Measurements from ENCODE around the gene CACNA2D4.

Gene CACNA2D4

DNA sequence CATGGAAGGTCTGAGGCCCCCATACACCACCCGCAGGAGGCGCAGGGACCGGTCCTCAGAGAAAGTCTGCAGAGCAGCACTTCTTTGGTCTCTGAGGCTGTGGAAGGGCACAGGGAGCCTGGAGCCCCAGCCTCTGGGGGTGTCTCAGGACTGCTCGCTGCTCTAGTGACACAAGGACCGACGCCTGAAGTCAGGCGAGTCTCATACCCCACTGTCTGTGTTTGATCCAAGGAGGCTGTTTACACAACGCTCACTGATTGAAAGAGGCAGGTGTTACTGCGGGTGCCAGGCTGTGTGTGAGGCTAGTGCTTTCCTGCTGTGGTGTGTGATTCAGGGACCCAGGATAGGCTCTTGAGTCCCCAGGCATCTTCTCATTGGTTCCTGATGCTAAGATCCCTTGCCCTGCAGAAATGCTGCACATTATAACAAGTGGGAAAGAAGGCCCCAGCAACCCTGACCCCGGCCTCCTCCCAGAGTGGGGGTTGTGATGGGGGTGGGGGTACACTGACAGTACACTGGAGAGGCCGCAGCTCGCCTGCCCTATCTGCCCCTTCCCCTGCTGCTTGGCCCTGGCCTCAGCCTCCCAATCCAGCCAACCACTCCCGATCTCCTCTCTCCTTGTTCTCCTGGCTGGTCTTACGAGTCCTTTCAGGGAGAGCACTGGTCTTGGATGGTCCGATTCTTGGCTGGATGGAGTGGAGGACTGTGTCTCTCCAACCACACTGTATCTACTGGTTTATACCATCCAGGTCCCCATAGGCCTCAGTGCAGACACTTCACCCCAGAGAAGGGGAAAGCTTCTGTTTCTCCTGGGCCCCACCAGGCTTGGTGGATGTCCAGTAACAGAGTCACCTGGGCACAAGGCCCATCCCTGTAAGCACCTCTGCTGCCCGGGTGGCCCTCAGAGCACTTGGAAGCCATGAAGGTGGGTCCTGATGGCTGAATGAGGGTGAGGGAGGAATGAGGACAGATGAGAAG is 6.6 kb downstream of the CACNA2D4 start:
- H3K4ac ChIP-seq (ENCODE audit: low read depth in 1 of 2, low read length in 2 of 2) = no peak overlapping the region
- peaks cover 3% of the 10 kb centered on the region for H3K4me1 ChIP-seq (ENCODE audit: control insufficient read depth, insufficient read depth, low read depth, low read length)
- no peak overlapping the region for H3K14ac ChIP-seq (ENCODE audit: low read length in 2 of 2)
- H3K4me3 ChIP-seq (ENCODE audit: insufficient read depth in 1 of 2, low read depth in 1 of 2, low read length in 2 of 2) = no peak overlapping the region
- peaks cover 7% of the 10 kb centered on the region for H3K9me3 ChIP-seq (ENCODE audit: control insufficient read depth, low read length)
- no peak overlapping the region for H3K4me2 ChIP-seq (ENCODE audit: low read length, poor library complexity, severe bottlenecking)
- DNase-seq = no peak
- H4K91ac ChIP-seq (ENCODE audit: low read length) = peak overlapping the region; percentile 6
- no peak overlapping the region for H2BK5ac ChIP-seq (ENCODE audit: low read depth, low read length, poor library complexity, severe bottlenecking)
- no peak overlapping the region for H2BK120ac ChIP-seq (ENCODE audit: low read depth, low read length)
- no peak overlapping the region for H2AK5ac ChIP-seq (ENCODE audit: low read length, severe bottlenecking)
- H2BK15ac ChIP-seq (ENCODE audit: low read depth, poor library complexity, severe bottlenecking) = no peak overlapping the region
- H3K18ac ChIP-seq (ENCODE audit: low read depth in 1 of 2, low read length in 2 of 2) = peak overlapping the region in 1 of 2 experiments; percentile 25
- peaks cover 12 to 53% of the 10 kb centered on the region in 2 experiments for H3K27me3 ChIP-seq (ENCODE audit: control insufficient read depth in 1 of 2, insufficient read depth in 1 of 2, low read length in 2 of 2)
- no peak overlapping the region for H3K9ac ChIP-seq (ENCODE audit: low read length)
- no peak overlapping the region for H2AFZ ChIP-seq (ENCODE audit: low read depth, low read length)
- H3K79me1 ChIP-seq (replicated peaks; ENCODE audit: low read length, poor library complexity, severe bottlenecking) = no peaks in the 10 kb centered on the region
- H4K8ac ChIP-seq (ENCODE audit: low read length) = peak overlapping the region; percentile 69
- 88% methylated on average over 12 of the region's 16 CpGs for WGBS
- no peak overlapping the region for H2BK12ac ChIP-seq (ENCODE audit: low read length in 2 of 2)
- H3K36me3 ChIP-seq (ENCODE audit: control insufficient read depth in 1 of 2, insufficient read depth in 2 of 2, low read depth in 1 of 2, low read length in 2 of 2) = no peaks in the 10 kb centered on the region
- H3K23ac ChIP-seq (ENCODE audit: low read length in 2 of 2) = no peak overlapping the region
- H3K27ac ChIP-seq (ENCODE audit: low read length, poor library complexity, severe bottlenecking) = no peak overlapping the region

DNA sequence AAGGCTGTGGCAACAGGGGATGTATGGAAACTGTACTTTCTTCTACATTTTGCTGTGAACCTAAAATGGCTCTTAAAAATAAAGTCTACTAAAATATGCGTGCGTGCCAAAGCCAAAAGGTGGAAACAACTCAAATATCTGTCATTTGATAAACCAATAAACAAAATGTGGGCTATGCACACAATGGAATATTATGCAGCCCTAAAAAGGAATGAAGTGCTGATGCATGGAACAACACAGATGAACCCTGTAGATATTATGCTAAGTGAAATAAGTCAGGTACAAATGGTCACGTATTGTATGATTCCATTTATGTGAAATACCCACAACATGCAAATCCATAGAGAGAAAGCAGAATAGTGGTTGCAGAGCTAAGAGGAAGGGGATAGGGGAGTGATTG is 8.0 kb downstream of the CACNA2D4 start:
- Histone ChIP-seq H3K4ac (ENCODE audit: low read depth in 1 of 2, low read length in 2 of 2) (no peak overlapping the region), H2BK15ac (ENCODE audit: low read depth, poor library complexity, severe bottlenecking) (no peak overlapping the region), H3K14ac (ENCODE audit: low read length in 2 of 2) (no peak overlapping the region), H3K36me3 (ENCODE audit: control insufficient read depth in 1 of 2, insufficient read depth in 2 of 2, low read depth in 1 of 2, low read length in 2 of 2) (no peaks in the 10 kb centered on the region), H2BK5ac (ENCODE audit: low read depth, low read length, poor library complexity, severe bottlenecking) (no peak overlapping the region), H3K23ac (ENCODE audit: low read length in 2 of 2) (no peak overlapping the region), H3K4me3 (ENCODE audit: insufficient read depth in 1 of 2, low read depth in 1 of 2, low read length in 2 of 2) (no peak overlapping the region), H3K79me1 (replicated peaks; ENCODE audit: low read length, poor library complexity, severe bottlenecking) (no peaks in the 10 kb centered on the region), H3K4me2 (ENCODE audit: low read length, poor library complexity, severe bottlenecking) (no peak overlapping the region), H3K9me3 (ENCODE audit: control insufficient read depth, low read length) (peaks cover 21% of the 10 kb centered on the region), H2AFZ (ENCODE audit: low read depth, low read length) (no peak overlapping the region), H2BK120ac (ENCODE audit: low read depth, low read length) (no peak overlapping the region), H3K9ac (ENCODE audit: low read length) (no peak overlapping the region), H3K27me3 (ENCODE audit: control insufficient read depth in 1 of 2, insufficient read depth in 1 of 2, low read length in 2 of 2) (peaks cover 0 to 44% of the 10 kb centered on the region in 2 experiments), H4K8ac (ENCODE audit: low read length) (no peak overlapping the region), H3K18ac (ENCODE audit: low read depth in 1 of 2, low read length in 2 of 2) (no peak overlapping the region), H4K91ac (ENCODE audit: low read length) (no peak overlapping the region), H2AK5ac (ENCODE audit: low read length, severe bottlenecking) (no peak overlapping the region), H3K4me1 (ENCODE audit: control insufficient read depth, insufficient read depth, low read depth, low read length) (peaks cover 3% of the 10 kb centered on the region), H3K27ac (ENCODE audit: low read length, poor library complexity, severe bottlenecking) (no peak overlapping the region), H2BK12ac (ENCODE audit: low read length in 2 of 2) (no peak overlapping the region)
- WGBS = 71% methylated on average over 1 of the region's 3 CpGs
- DNase-seq = no peak

DNA sequence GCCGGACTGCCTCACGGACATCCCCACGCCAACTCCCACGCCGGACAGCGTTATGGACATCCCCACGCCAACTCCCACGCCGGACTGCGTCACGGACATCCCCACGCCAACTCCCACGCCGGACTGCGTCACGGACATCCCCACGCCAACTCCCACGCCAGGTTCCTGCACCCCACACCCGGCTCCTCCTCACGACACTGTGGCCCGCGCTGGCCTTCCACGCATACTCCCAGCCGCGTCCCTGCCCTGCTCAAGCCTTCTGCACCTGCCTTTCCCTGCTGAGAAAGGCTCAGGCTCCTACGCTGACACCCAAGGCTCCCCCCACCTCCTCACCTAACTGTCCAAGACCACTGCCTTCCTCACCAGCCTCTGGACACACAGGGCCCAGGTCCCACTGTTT is 9.7 kb downstream of the CACNA2D4 start:
- Histone ChIP-seq H3K27ac (ENCODE audit: low read length, poor library complexity, severe bottlenecking) (no peak overlapping the region), H3K23ac (ENCODE audit: low read length in 2 of 2) (no peak overlapping the region), H3K4me3 (ENCODE audit: insufficient read depth in 1 of 2, low read depth in 1 of 2, low read length in 2 of 2) (no peak overlapping the region), H4K91ac (ENCODE audit: low read length) (no peak overlapping the region), H3K4me2 (ENCODE audit: low read length, poor library complexity, severe bottlenecking) (no peak overlapping the region), H2AFZ (ENCODE audit: low read depth, low read length) (no peak overlapping the region), H2BK5ac (ENCODE audit: low read depth, low read length, poor library complexity, severe bottlenecking) (no peak overlapping the region), H2BK12ac (ENCODE audit: low read length in 2 of 2) (no peak overlapping the region), H3K4ac (ENCODE audit: low read depth in 1 of 2, low read length in 2 of 2) (no peak overlapping the region), H2BK15ac (ENCODE audit: low read depth, poor library complexity, severe bottlenecking) (no peak overlapping the region), H3K14ac (ENCODE audit: low read length in 2 of 2) (peak overlapping the region in 1 of 2 experiments; percentile 11), H3K9ac (ENCODE audit: low read length) (no peak overlapping the region), H4K8ac (ENCODE audit: low read length) (no peak overlapping the region), H3K4me1 (ENCODE audit: control insufficient read depth, insufficient read depth, low read depth, low read length) (peaks cover 3% of the 10 kb centered on the region), H3K27me3 (ENCODE audit: control insufficient read depth in 1 of 2, insufficient read depth in 1 of 2, low read length in 2 of 2) (peaks cover 0 to 36% of the 10 kb centered on the region in 2 experiments), H3K18ac (ENCODE audit: low read depth in 1 of 2, low read length in 2 of 2) (no peak overlapping the region), H3K36me3 (ENCODE audit: control insufficient read depth in 1 of 2, insufficient read depth in 2 of 2, low read depth in 1 of 2, low read length in 2 of 2) (no peaks in the 10 kb centered on the region), H2BK120ac (ENCODE audit: low read depth, low read length) (no peak overlapping the region), H3K9me3 (ENCODE audit: control insufficient read depth, low read length) (peaks cover 35% of the 10 kb centered on the region), H3K79me1 (replicated peaks; ENCODE audit: low read length, poor library complexity, severe bottlenecking) (no peaks in the 10 kb centered on the region), H2AK5ac (ENCODE audit: low read length, severe bottlenecking) (no peak overlapping the region)
- WGBS = 97% methylated on average over 25 of the region's 26 CpGs
- DNase-seq = no peak

All from mesenchymal stem cell (in vitro differentiated cells and primary cell).